ENCODE data around the gene TLE4. TPM values are rescaled to one million over a fixed set of nuclear protein-coding genes. Genes with fewer than 3 reads are reported as not detected.

Gene TLE4
- total and polyA plus RNA-seq, 10 of the 15 experiments (the other 5 are each of a cell fraction or from before 2014, with no cell fraction given) = 5.3 to 53.3 (median 23.3) TPM

DNA sequence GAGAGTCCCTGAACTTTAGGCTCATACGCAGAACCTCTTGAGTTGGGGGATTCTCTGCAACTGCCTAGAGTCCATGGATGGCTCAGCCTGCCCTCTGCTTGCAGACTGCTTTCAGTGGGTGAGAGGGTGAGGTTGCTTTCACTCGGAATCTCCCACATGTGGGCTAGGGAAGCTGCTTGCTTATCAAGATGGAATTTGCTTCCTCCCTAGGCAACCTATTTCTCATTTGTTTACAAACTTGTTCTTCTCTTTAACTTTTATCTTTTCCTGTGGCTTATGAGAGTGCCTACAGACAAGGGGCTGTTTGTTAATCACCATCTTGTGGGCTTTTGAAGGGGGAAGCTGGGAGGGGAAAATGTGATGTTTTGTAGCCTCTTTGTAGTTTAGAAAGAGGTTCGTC is 10.0 kb downstream of the TLE4 start:
- no peak overlapping the region for H3K4me3 ChIP-seq
- H3K4me2 ChIP-seq (ENCODE audit: control insufficient read depth, insufficient read depth) = no peak overlapping the region
- BruUV-seq (replicated peaks) = no TSS peak
- H3K36me3 ChIP-seq (ENCODE audit: control insufficient read depth in 2 of 2, insufficient read depth in 2 of 2, low read length in 1 of 2) = peaks cover 1 to 2% of the 10 kb centered on the region in 2 experiments
- no peaks in the 10 kb centered on the region; the same call in 1 of the 2 replicates for H4K20me1 ChIP-seq (ENCODE audit: control insufficient read depth, insufficient read depth)
- H3K27me3 ChIP-seq (replicated peaks in 1 of 2; ENCODE audit: control insufficient read depth in 2 of 2, insufficient read depth in 2 of 2, low read length in 1 of 2) = no peaks in the 10 kb centered on the region
- ChIA-PET CTCF (interaction anchor here (0.7 to 1.3 kb wide), 3 partner anchors 23 to 44 kb away, joined by 3 to 4 read pairs (median 3); no protein-coding TSS in a partner anchor), RAD21 (ENCODE audit: unreplicated experiment) (interaction anchor here (1.8 kb wide), 1 partner anchor 10 kb away, joined by 12 read pairs; the partner anchor contains the start of gene TLE4), SMC1A (ENCODE audit: uncharacterized antibody, unreplicated experiment) (interaction anchor here (2.5 to 4.0 kb wide), 2 partner anchors 13 to 23 kb away, joined by 7 to 26 read pairs; no protein-coding TSS in a partner anchor), POLR2A (interaction anchor here (0.8 kb wide), 1 partner anchor 14 kb away, joined by 3 read pairs; no protein-coding TSS in a partner anchor)
- no peaks in the 10 kb centered on the region for H3K9me3 ChIP-seq (replicated peaks; ENCODE audit: control insufficient read depth, insufficient read depth, low read length)
- no peak overlapping the region for H3K27ac ChIP-seq (ENCODE audit: control insufficient read depth, insufficient read depth)
- no peak overlapping the region for H3K9ac ChIP-seq (ENCODE audit: control insufficient read depth, insufficient read depth, low read length)
- no peaks in the 10 kb centered on the region for H3K4me1 ChIP-seq (ENCODE audit: control insufficient read depth, insufficient read depth, low read length)
- TF ChIP-seq SRF (IDR thresholded peaks at IDR 0.05; ENCODE audit: low read depth in 2 of 2, low read length in 2 of 2) (no peak), NBN (IDR thresholded peaks at IDR 0.05) (no peak)
- no peak overlapping the region for H2AFZ ChIP-seq (ENCODE audit: control insufficient read depth, low read depth, low read length)
- in situ Hi-C loops (cut with MboI) (no loop called here), intact Hi-C loops (cut with micrococcal nuclease; ENCODE audit: unreplicated experiment) (no loop called here)
- DNase-seq (ENCODE audit: low read depth, low spot score) = no peak
- ATAC-seq = peak; percentile 3; the same call in 1 of the 3 replicates
- FAIRE-seq = no peak
- 78% methylated on average over 3 of the region's 3 CpGs for WGBS (ENCODE audit: insufficient coverage, insufficient replicate concordance, low lambda C conversion rate, missing lambda C conversion rate)
- H3K79me2 ChIP-seq (ENCODE audit: control insufficient read depth, insufficient read depth, low read length) = peaks cover 2% of the 10 kb centered on the region

GRCh38 chr9:79583952-79584654 is 12.3 kb downstream of the TLE4 start:
- Histone ChIP-seq H3K4me1 (ENCODE audit: control insufficient read depth, insufficient read depth, low read length) (no peaks in the 10 kb centered on the region), H3K4me3 (no peak overlapping the region), H2AFZ (ENCODE audit: control insufficient read depth, low read depth, low read length) (no peak overlapping the region), H3K27me3 (replicated peaks in 1 of 2; ENCODE audit: control insufficient read depth in 2 of 2, insufficient read depth in 2 of 2, low read length in 1 of 2) (no peaks in the 10 kb centered on the region), H4K20me1 (ENCODE audit: control insufficient read depth, insufficient read depth) (no peaks in the 10 kb centered on the region; the same call in 1 of the 2 replicates), H3K9me3 (replicated peaks; ENCODE audit: control insufficient read depth, insufficient read depth, low read length) (no peaks in the 10 kb centered on the region), H3K9ac (ENCODE audit: control insufficient read depth, insufficient read depth, low read length) (no peak overlapping the region), H3K4me2 (ENCODE audit: control insufficient read depth, insufficient read depth) (no peak overlapping the region), H3K36me3 (ENCODE audit: control insufficient read depth in 2 of 2, insufficient read depth in 2 of 2, low read length in 1 of 2) (peaks cover 1 to 7% of the 10 kb centered on the region in 2 experiments; a peak in 3 of 4 replicates), H3K27ac (ENCODE audit: control insufficient read depth, insufficient read depth) (no peak overlapping the region), H3K79me2 (ENCODE audit: control insufficient read depth, insufficient read depth, low read length) (peaks cover 2% of the 10 kb centered on the region)
- no TSS peak for BruUV-seq (replicated peaks)
- FAIRE-seq (no peak), ATAC-seq (peak; percentile 50), DNase-seq (ENCODE audit: low read depth, low spot score) (no peak)
- no peak for TF ChIP-seq ZBED1 (IDR thresholded peaks at IDR 0.05; ENCODE audit: borderline replicate concordance)
- TF ChIP-seq ATF3 (IDR thresholded peaks at IDR 0.05; ENCODE audit: borderline replicate concordance, extremely low read depth, low read depth, low read length) = no peak
- TF ChIP-seq NR2F1 (conservative IDR thresholded peaks at IDR 0.05) = peak; percentile 40; the same call in 1 of the 2 replicates
- no peak for TF ChIP-seq YY1 (IDR thresholded peaks at IDR 0.05; ENCODE audit: low read depth, low read length)
- POLR2A ChIA-PET = interaction anchor here (1.0 to 2.2 kb wide), 2 partner anchors 13 to 17 kb away, joined by 3 to 11 read pairs; partner anchors contain the start of gene TLE4
- RAD21 ChIA-PET (ENCODE audit: unreplicated experiment) = interaction anchor here (1.0 to 2.1 kb wide), 4 partner anchors 13 to 40 kb away, joined by 3 to 9 read pairs (median 4); partner anchors contain the start of gene TLE4
- CTCF ChIA-PET = interaction anchor here (1.1 to 1.2 kb wide), 2 partner anchors 10 to 11 kb away, joined by 4 to 5 read pairs; no protein-coding TSS in a partner anchor
- intact Hi-C loops (cut with micrococcal nuclease; ENCODE audit: unreplicated experiment) = loop anchor here (1.0 kb wide), 1 partner anchor 9 kb away; no protein-coding TSS in a partner anchor
- SMC1A ChIA-PET (ENCODE audit: uncharacterized antibody, unreplicated experiment) = interaction anchor here (0.7 to 4.0 kb wide), 14 partner anchors 8 to 90 kb away, joined by 3 to 26 read pairs (median 4); partner anchors contain the start of gene TLE4
- in situ Hi-C loops (cut with MboI) = no loop called here
- 59% methylated on average over 10 of the region's 10 CpGs for WGBS (ENCODE audit: insufficient coverage, insufficient replicate concordance, low lambda C conversion rate, missing lambda C conversion rate)
